Mesothelial cell of epicardium (in vitro differentiated cells): ENCODE measurements around the gene MRPS18C. TPM values are rescaled to one million over a fixed set of nuclear protein-coding genes. Genes with fewer than 3 reads are reported as not detected.
A peak's percentile ranks its signal among the peaks of the same experiment; 100 is the strongest.

Experiments
- DNase-seq, 2 experiments: peaks; one replicate each; pipeline ENCODE4 v3.0.0; 2021; ENCODE audit warnings: low spot score in 2 of 2; ENCODE audit not compliant: unreplicated experiment in 2 of 2
- H3K27ac Mint-ChIP-seq: 2 replicates; pipeline ENCODE4 v1.8.0; 2021; ENCODE audit warnings: mixed read lengths
- H3K27me3 Mint-ChIP-seq: 2 replicates; pipeline ENCODE4 v1.8.0; 2021; ENCODE audit warnings: low read depth, mixed read lengths
- H3K36me3 Mint-ChIP-seq: 2 replicates; pipeline ENCODE4 v1.8.0; 2021; ENCODE audit warnings: mixed read lengths
- H3K4me1 Mint-ChIP-seq: 2 replicates; pipeline ENCODE4 v1.8.0; 2021; ENCODE audit warnings: mixed read lengths
- H3K4me3 Mint-ChIP-seq: 2 replicates; pipeline ENCODE4 v1.8.0; 2021; ENCODE audit warnings: mild to moderate bottlenecking, moderate library complexity, mixed read lengths
- H3K9me3 Mint-ChIP-seq: 2 replicates; pipeline ENCODE4 v1.8.0; 2021; ENCODE audit warnings: mixed read lengths
- total RNA-seq: library from RNA; stranded (reverse); gene quantifications from 3 replicates; pipeline ENCODE4 v1.2.1, GENCODE V29; 2021
- TF ChIP-seq, protein P1 (sequence below): fragments of 200-600 bp; sonication (generic); IDR thresholded peaks from one replicate; pipeline ENCODE4 v1.5.0; 2021; ENCODE audit warnings: antibody characterized with exemption; ENCODE audit not compliant: unreplicated experiment

The MRPS18C gene
- total RNA-seq, 1 donor from 2014 or later: 43.1 TPM

DNA sequence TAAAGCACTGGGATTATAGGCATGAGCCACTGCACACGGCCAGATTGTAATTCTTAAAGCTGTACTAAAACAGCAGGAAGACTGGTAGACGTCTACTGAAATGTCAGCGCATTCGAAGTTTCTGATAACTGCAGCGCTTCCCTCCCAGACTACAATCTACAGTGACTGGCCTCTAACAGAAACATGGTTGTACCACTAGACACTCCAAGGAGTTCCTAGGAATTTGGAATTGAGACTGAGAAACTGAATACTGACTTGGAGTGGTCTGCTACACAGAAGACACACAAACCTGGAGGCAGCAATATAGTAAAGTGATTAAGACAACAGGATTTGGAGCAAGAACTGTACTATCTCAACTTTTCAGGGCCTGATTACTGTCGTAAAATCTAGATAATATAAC is 1.2 kb upstream of the MRPS18C start:
- Mint-ChIP-seq H3K4me1 (peaks cover 19% of the 10 kb centered on the region), H3K9me3 (no peaks in the 10 kb centered on the region), H3K36me3 (peaks cover 14% of the 10 kb centered on the region), H3K27me3 (no peaks in the 10 kb centered on the region), H3K4me3 (peak overlapping the region; percentile 100), H3K27ac (peak overlapping the region; percentile 100)
- TF ChIP-seq, protein P1, sequence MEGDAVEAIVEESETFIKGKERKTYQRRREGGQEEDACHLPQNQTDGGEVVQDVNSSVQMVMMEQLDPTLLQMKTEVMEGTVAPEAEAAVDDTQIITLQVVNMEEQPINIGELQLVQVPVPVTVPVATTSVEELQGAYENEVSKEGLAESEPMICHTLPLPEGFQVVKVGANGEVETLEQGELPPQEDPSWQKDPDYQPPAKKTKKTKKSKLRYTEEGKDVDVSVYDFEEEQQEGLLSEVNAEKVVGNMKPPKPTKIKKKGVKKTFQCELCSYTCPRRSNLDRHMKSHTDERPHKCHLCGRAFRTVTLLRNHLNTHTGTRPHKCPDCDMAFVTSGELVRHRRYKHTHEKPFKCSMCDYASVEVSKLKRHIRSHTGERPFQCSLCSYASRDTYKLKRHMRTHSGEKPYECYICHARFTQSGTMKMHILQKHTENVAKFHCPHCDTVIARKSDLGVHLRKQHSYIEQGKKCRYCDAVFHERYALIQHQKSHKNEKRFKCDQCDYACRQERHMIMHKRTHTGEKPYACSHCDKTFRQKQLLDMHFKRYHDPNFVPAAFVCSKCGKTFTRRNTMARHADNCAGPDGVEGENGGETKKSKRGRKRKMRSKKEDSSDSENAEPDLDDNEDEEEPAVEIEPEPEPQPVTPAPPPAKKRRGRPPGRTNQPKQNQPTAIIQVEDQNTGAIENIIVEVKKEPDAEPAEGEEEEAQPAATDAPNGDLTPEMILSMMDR: no peak
- no peak for DNase-seq

DNA sequence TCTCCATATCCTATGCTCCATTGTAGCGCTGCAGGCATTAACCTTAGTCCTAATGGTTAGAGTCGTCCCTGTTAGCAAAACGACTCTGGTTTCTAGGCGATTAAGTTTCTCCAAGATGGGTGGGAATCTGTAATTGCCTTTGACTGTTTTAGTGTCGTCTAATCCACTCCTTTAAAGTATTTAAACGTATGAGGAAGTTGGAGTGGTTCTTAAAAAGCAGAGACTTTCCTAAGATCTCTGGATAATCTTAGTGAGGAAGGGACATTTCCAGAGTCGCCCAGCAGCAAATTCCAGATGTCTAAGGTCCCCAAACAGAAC is 285 bp downstream of the MRPS18C start:
- Mint-ChIP-seq H3K27me3 (no peaks in the 10 kb centered on the region), H3K9me3 (no peaks in the 10 kb centered on the region), H3K36me3 (peaks cover 12% of the 10 kb centered on the region), H3K27ac (peak overlapping the region; percentile 100), H3K4me3 (peak overlapping the region; percentile 100), H3K4me1 (peaks cover 19% of the 10 kb centered on the region)
- no peak for DNase-seq
- TF ChIP-seq, protein P1: no peak

DNA sequence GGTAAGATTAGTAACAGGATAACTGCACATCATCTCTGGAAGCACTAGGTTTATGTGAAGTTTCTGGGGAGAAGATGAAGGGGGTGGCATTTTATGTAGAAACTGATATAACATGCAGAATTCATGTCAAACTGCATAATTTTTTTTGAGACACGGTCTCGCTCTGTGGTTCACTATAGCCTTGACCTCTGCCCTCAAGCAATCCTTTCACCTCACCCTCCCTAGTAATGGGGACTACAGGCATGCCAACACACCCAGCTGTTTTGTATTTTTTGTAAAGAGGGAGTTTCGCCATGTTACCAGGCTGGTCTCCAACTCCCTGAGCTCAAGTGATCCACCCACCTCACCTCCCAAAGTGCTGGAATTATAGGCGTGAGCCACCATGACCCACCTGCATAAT is 17.6 kb downstream of the MRPS18C start:
- no peak overlapping the region for H3K27ac Mint-ChIP-seq
- TF ChIP-seq, protein P1: no peak
- no peaks in the 10 kb centered on the region for H3K27me3 Mint-ChIP-seq
- H3K4me3 Mint-ChIP-seq: no peak overlapping the region
- H3K36me3 Mint-ChIP-seq: peaks cover 7% of the 10 kb centered on the region
- DNase-seq: no peak
- H3K4me1 Mint-ChIP-seq: no peaks in the 10 kb centered on the region
- no peaks in the 10 kb centered on the region for H3K9me3 Mint-ChIP-seq

DNA sequence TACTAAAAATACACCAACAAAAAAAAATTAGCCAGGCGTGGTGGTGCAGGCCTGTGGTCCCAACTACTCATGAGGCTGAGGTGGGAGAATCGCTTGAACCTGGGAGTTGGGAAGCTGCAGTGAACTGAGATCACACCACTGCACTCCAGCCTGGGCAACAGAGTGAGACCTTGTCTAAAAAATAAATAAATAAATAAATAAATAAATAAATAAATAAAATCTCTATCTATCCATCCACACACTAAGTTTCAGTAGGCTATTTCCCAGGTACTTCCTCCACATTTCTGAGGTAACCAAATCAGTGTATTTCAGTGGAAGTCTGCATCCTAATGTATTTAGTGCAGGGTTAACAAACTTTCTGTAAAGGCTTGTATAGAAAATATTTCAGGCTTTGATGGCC is 18.1 kb downstream of the MRPS18C start:
- Mint-ChIP-seq H3K4me1 (no peaks in the 10 kb centered on the region), H3K36me3 (peaks cover 5% of the 10 kb centered on the region), H3K9me3 (no peaks in the 10 kb centered on the region), H3K27me3 (no peaks in the 10 kb centered on the region), H3K27ac (no peak overlapping the region), H3K4me3 (no peak overlapping the region)
- DNase-seq: no peak
- TF ChIP-seq, protein P1: no peak

DNA sequence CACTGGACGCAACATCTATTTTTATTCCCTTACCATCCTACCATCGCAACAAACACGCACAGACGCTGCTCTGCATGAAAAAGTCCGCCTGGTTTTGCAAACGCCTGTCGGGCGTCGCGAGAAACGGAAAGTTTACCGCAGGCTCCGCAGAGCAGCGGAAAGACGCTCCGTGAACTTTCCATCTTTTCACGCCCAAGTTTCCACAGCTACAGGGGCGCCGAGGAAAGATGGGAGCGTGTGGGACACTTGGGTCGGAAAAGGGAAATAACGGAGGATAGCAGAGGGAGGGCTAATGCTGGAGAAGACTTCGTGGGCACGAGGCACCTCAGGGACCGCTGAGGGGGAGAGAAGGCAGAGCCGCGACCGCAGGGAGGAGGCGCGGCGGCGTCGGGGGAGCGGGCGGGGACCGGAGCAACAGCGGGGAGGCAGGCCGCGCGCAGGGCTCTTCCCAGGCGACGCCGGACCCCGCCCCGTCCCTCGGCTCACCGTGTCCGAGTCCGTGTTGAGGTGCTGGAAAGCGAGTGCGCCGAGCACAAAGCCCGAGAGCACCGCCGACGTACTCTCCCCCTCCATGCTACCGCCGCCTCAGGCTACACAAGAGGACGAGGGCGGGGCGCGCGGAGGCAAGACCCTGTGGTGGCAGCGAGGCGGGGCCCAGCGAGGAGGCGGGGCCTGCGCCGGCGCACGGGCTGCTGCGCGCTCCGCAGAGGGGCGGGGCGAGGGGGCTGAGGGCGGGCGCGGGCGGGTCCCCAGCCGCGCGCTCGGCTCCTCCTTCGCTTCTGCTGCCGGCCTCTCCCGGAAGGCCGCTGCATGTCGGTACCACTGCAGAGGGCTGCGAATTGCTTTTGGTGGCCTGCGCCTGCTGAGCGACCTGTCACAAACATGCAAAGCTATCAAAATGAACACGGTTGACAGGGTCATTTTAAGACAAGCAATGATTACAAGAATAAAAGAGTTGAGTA is 28.9 kb downstream of the MRPS18C start, which contains the start of gene ABRAXAS1:
ABRAXAS1 (minus strand) TSS at position 601 of the 962 bp plus-strand sequence; CDS start at position 573, 28 bp downstream.
- Mint-ChIP-seq H3K36me3 (peaks cover 3% of the 10 kb centered on the region), H3K9me3 (no peaks in the 10 kb centered on the region), H3K27ac (peak within 1 kb of the TSS; percentile 96), H3K4me3 (peak within 1 kb of the TSS; percentile 95), H3K4me1 (peaks cover 14% of the 10 kb centered on the region), H3K27me3 (no peaks in the 10 kb centered on the region)
- peak; percentile 93 to 95 for DNase-seq
- TF ChIP-seq, protein P1: no peak
